ENCODE data around the gene GRIN1. TPM values are rescaled to one million over a fixed set of nuclear protein-coding genes. Genes with fewer than 3 reads are reported as not detected.
A peak's percentile ranks its signal among the peaks of the same experiment; 100 is the strongest.
"Not testable (repeated sequence)": the region's sequence is repeated elsewhere in the genome, so short reads cannot be mapped to it uniquely, and the experiment has no call there.

GRIN1 gene
- total RNA-seq, 1 donor from 2014 or later: not detected

GRCh38 chr9:137127301-137128157 lies 11.4 kb upstream of the GRIN1 start:
- DNase-seq (ENCODE audit: low read depth): no peak

GRCh38 chr9:137128158-137128861 lies 10.6 kb upstream of the GRIN1 start:
- peak; percentile 67 for DNase-seq (ENCODE audit: low read depth)

GRCh38 chr9:137128862-137129455 lies 10.0 kb upstream of the GRIN1 start:
- peak; percentile 26 for DNase-seq (ENCODE audit: low read depth)

GRCh38 chr9:137129456-137130175 lies 9.3 kb upstream of the GRIN1 start:
- peak; percentile 92 for DNase-seq (ENCODE audit: low read depth)

- DNase-seq (ENCODE audit: low read depth): no peak
Observed at GRCh38 chr9:137130176-137130755, 8.7 kb upstream of the GRIN1 start.

- DNase-seq (ENCODE audit: low read depth): no peak
Observed at GRCh38 chr9:137134191-137134590, 4.8 kb upstream of the GRIN1 start.

- DNase-seq (ENCODE audit: low read depth): not testable (repeated sequence)
Observed at GRCh38 chr9:137135154-137135553, 3.8 kb upstream of the GRIN1 start.

- peak; percentile 33 for DNase-seq (ENCODE audit: low read depth)
Observed at GRCh38 chr9:137136261-137136880, 2.6 kb upstream of the GRIN1 start.

- peak; percentile 71 for DNase-seq (ENCODE audit: low read depth)
Observed at GRCh38 chr9:137136881-137137607, 1.9 kb upstream of the GRIN1 start.

- no peak for DNase-seq (ENCODE audit: low read depth)
Observed at GRCh38 chr9:137138058-137138721, 764 bp upstream of the GRIN1 start.

GRCh38 chr9:137139468-137140150 lies 655 bp downstream of the GRIN1 start:
- no peak for DNase-seq (ENCODE audit: low read depth)

GRCh38 chr9:137140151-137141012 lies 1.4 kb downstream of the GRIN1 start:
- no peak for DNase-seq (ENCODE audit: low read depth)

GRCh38 chr9:137141050-137141810 lies 2.3 kb downstream of the GRIN1 start:
- no peak for DNase-seq (ENCODE audit: low read depth)

- no peak for DNase-seq (ENCODE audit: low read depth)
Observed at GRCh38 chr9:137141976-137142936, 3.3 kb downstream of the GRIN1 start.

- no peak for DNase-seq (ENCODE audit: low read depth)
Observed at GRCh38 chr9:137143459-137143858, 4.5 kb downstream of the GRIN1 start.

All from myocyte (in vitro differentiated cells).